ENCODE data around the gene PCGF3.

DNA sequence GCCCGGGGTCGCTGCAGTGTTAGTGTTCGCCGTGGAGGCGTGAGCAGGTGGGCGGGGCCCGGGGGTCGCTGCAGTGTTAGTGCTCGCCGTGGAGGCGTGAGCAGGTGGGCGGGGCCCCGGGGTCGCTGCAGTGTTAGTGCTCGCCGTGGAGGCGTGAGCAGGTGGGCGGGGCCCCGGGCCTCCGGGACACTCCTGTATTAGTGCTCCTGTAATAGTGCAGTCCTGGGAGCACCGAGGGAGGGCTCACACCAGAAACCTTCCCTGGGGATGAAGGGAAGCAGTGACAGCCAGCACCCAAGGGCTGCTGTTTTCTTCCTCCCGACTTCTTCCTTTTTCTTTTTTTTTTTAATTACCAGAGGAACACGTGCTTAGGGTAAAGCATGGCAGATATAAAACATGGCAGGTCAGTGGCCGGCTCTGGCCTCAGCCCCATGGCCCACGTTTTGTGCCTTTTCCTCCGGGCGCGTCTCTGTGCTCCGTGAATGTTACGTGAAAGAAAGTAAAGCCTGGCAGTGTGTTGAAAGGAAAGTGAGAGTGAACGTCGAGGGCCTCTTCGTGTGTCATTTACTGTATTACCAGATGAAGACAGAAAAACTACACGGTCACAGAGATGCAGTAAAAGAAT is 42.0 kb downstream of the PCGF3 start:
- TF ChIP-seq EZH2 (IDR thresholded peaks at IDR 0.05; ENCODE audit: borderline replicate concordance, low read length) (no peak), CTCF (conservative IDR thresholded peaks at IDR 0.05 in 1 of 2, IDR thresholded peaks at IDR 0.05 in 1 of 2; ENCODE audit: extremely low read depth in 1 of 2, insufficient read depth in 1 of 2, low read depth in 1 of 2, low read length in 2 of 2) (no peak)
